Measurements from ENCODE around the gene GRIP2.

DNA sequence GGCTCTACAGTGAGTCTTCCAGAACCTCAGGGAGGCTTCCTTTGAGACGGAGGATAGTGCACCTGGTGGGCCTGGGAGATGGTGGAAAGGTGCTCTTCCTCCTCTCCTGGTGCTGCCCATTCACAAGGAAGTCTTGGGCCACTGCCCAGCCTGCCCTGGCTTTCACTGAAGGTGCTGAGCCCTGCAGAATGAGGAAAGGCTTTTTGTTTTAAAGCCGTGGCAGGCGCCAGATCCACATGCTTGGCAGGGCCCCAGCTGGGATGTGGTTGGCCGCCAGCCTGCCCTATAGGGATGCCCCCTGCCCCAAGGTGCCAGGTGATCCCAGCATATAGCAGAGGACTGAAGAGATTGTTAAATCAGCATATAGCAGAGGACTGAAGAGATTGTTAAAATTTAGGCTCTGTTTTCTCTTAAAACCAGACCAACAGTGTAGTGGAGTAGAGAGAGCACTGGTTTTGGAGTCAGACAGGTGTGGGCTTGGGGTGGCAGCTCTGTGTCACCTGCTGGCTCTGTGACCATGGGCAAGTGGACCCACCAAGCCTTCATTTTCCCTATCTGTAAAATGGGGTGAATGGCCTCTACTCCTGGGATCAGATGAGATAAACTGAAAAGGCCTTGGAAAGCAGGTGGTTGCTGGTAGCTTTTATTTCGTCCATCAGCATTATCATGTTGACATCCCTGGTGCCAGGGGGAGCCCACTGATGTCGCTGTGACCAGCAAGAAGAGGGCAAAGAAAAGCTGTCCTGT is 84.4 kb downstream of the GRIP2 start:
- TF ChIP-seq, protein P1, sequence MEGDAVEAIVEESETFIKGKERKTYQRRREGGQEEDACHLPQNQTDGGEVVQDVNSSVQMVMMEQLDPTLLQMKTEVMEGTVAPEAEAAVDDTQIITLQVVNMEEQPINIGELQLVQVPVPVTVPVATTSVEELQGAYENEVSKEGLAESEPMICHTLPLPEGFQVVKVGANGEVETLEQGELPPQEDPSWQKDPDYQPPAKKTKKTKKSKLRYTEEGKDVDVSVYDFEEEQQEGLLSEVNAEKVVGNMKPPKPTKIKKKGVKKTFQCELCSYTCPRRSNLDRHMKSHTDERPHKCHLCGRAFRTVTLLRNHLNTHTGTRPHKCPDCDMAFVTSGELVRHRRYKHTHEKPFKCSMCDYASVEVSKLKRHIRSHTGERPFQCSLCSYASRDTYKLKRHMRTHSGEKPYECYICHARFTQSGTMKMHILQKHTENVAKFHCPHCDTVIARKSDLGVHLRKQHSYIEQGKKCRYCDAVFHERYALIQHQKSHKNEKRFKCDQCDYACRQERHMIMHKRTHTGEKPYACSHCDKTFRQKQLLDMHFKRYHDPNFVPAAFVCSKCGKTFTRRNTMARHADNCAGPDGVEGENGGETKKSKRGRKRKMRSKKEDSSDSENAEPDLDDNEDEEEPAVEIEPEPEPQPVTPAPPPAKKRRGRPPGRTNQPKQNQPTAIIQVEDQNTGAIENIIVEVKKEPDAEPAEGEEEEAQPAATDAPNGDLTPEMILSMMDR (IDR thresholded peaks at IDR 0.05 in 8 of 11, conservative IDR thresholded peaks at IDR 0.05 in 3 of 11) = no peak
- peak in 1 of 3 donors; percentile 53 for TF ChIP-seq POLR2AphosphoS5 (IDR thresholded peaks at IDR 0.05)
- no peak for TF ChIP-seq POLR2A (IDR thresholded peaks at IDR 0.05)

All from spleen (tissue), 7 donors.